Hepatocyte (in vitro differentiated cells): ENCODE measurements around the gene SERTAD1. TPM values are rescaled to one million over a fixed set of nuclear protein-coding genes. Genes with fewer than 3 reads are reported as not detected.
A peak's percentile ranks its signal among the peaks of the same experiment; 100 is the strongest.

Experiments
- DNase-seq: peaks from one replicate; pipeline ENCODE4 v3.0.0-alpha.2; 2016; ENCODE audit warnings: low spot score
- H2AFZ ChIP-seq: fragments of 200-600 bp; sonication (generic); 2 replicates; pipeline ENCODE4 v1.6.0; 2016; ENCODE audit warnings: antibody characterized with exemption, mild to moderate bottlenecking
- H3K27ac ChIP-seq: fragments of 200-600 bp; sonication (generic); 2 replicates; pipeline ENCODE4 v1.5.1; 2016; ENCODE audit warnings: mild to moderate bottlenecking
- H3K27me3 ChIP-seq: fragments of 200-600 bp; sonication (generic); 2 replicates; pipeline ENCODE4 v1.6.1; 2016
- H3K36me3 ChIP-seq: fragments of 200-600 bp; sonication (generic); replicated peaks from 2 replicates; pipeline ENCODE4 v1.5.1; 2016; ENCODE audit warnings: low read depth; ENCODE audit not compliant: insufficient read depth
- H3K4me1 ChIP-seq: fragments of 200-600 bp; sonication (generic); 2 replicates; pipeline ENCODE4 v1.5.1; 2016; ENCODE audit warnings: mild to moderate bottlenecking, moderate library complexity; ENCODE audit not compliant: insufficient read depth
- H3K4me2 ChIP-seq: fragments of 200-600 bp; sonication (generic); 2 replicates; pipeline ENCODE4 v1.6.0; 2016
- H3K4me3 ChIP-seq: fragments of 200-600 bp; sonication (generic); 2 replicates; pipeline ENCODE4 v1.5.1; 2016; ENCODE audit warnings: mild to moderate bottlenecking
- H3K79me2 ChIP-seq: fragments of 200-600 bp; sonication (generic); 2 replicates; pipeline ENCODE4 v1.6.0; 2017; ENCODE audit warnings: mild to moderate bottlenecking
- H3K9me2 ChIP-seq: fragments of 200-600 bp; sonication (generic); replicated peaks from 2 replicates; pipeline ENCODE4 v1.6.0; 2017; ENCODE audit warnings: mild to moderate bottlenecking; ENCODE audit not compliant: insufficient read depth
- H3K9me3 ChIP-seq: fragments of 200-600 bp; sonication (generic); 2 replicates; pipeline ENCODE4 v1.5.1; 2016; ENCODE audit warnings: low read depth, mild to moderate bottlenecking
- H4K20me1 ChIP-seq: fragments of 200-600 bp; sonication (generic); 2 replicates; pipeline ENCODE4 v1.6.0; 2016; ENCODE audit warnings: mild to moderate bottlenecking; ENCODE audit not compliant: insufficient read depth, poor library complexity, severe bottlenecking
- EZH2 ChIP-seq: fragments of 200-600 bp; sonication (generic); IDR thresholded peaks from 2 replicates; pipeline ENCODE4 v1.6.1; 2016; ENCODE audit warnings: antibody characterized with exemption, mild to moderate bottlenecking, borderline replicate concordance
- EZH2phosphoT487 ChIP-seq: fragments of 200-600 bp; sonication (generic); IDR thresholded peaks from one replicate; pipeline ENCODE4 v1.6.1; 2018; ENCODE audit warnings: antibody characterized with exemption, mild to moderate bottlenecking, low read depth, moderate library complexity; ENCODE audit not compliant: unreplicated experiment, severe bottlenecking
- WGBS: methylation state at CpG from one replicate; pipeline ENCODE4 v1.1.6; 2016; ENCODE audit warnings: low lambda C conversion rate; ENCODE audit errors: missing lambda C conversion rate; 5-methylcytosine and 5-hydroxymethylcytosine counted together
- polyA plus RNA-seq: library from polyadenylated mRNA; unstranded; fragments of >200 nt; fragmentation: Nextera tagmentation; extraction: Ambion mirVana; gene quantifications from 2 replicates; pipeline ENCODE4 v1.2.1, GENCODE V29; 2016
- total RNA-seq: library from RNA; depleted of rRNA; stranded (reverse); fragments of >200 nt; gene quantifications from 2 replicates; pipeline ENCODE4 v1.2.3, GENCODE V29; 2014
- TF ChIP-seq, protein P1 (sequence below): fragments of 200-600 bp; sonication (generic); IDR thresholded peaks from 2 replicates; pipeline ENCODE4 v1.5.1; 2016; ENCODE audit warnings: antibody characterized with exemption, mild to moderate bottlenecking; ENCODE audit not compliant: poor library complexity

The SERTAD1 gene
- total and polyA plus RNA-seq, 2 experiments from 2014 or later = 17.1 to 17.9 TPM

GRCh38 chr19:40424637-40425449 lies 949 bp downstream of the SERTAD1 start:
- Histone ChIP-seq H3K27ac (peak overlapping the region; percentile 99), H3K4me2 (peak overlapping the region; percentile 95), H2AFZ (peak overlapping the region; percentile 44), H3K9me2 (no peaks in the 10 kb centered on the region), H4K20me1 (no peaks in the 10 kb centered on the region), H3K27me3 (no peaks in the 10 kb centered on the region), H3K4me1 (peaks cover 17% of the 10 kb centered on the region), H3K79me2 (peaks cover 33% of the 10 kb centered on the region), H3K4me3 (peak overlapping the region; percentile 39), H3K36me3 (no peaks in the 10 kb centered on the region), H3K9me3 (no peaks in the 10 kb centered on the region)
- DNase-seq = no peak
- WGBS = 2% methylated on average over 20 of the region's 28 CpGs
- no peak for TF ChIP-seq EZH2phosphoT487
- TF ChIP-seq, protein P1, sequence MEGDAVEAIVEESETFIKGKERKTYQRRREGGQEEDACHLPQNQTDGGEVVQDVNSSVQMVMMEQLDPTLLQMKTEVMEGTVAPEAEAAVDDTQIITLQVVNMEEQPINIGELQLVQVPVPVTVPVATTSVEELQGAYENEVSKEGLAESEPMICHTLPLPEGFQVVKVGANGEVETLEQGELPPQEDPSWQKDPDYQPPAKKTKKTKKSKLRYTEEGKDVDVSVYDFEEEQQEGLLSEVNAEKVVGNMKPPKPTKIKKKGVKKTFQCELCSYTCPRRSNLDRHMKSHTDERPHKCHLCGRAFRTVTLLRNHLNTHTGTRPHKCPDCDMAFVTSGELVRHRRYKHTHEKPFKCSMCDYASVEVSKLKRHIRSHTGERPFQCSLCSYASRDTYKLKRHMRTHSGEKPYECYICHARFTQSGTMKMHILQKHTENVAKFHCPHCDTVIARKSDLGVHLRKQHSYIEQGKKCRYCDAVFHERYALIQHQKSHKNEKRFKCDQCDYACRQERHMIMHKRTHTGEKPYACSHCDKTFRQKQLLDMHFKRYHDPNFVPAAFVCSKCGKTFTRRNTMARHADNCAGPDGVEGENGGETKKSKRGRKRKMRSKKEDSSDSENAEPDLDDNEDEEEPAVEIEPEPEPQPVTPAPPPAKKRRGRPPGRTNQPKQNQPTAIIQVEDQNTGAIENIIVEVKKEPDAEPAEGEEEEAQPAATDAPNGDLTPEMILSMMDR = no peak
- no peak for TF ChIP-seq EZH2

DNA sequence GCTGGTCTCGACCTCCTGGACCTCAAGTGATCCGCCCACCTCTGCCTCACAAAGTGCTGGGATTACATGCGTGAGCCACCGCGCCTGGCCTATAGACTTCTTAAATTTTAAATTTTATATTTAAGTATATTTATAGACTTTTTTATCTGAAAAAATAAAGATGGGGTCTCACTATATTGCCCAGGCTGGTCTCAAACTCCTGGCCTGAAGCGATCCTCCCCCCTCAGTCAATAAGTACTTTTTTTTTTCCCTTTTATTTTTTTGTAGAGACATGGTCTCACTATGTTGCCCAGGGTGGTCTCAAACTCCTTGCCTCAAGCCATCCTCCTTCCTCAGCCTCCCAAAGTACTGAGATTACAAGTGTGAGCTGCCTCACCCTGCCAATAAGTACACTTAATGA lies 1.9 kb downstream of the SERTAD1 start:
- Histone ChIP-seq H3K4me1 (peaks cover 17% of the 10 kb centered on the region), H3K27ac (peak overlapping the region; percentile 99), H2AFZ (no peak overlapping the region), H4K20me1 (no peaks in the 10 kb centered on the region), H3K9me3 (no peaks in the 10 kb centered on the region), H3K79me2 (peaks cover 33% of the 10 kb centered on the region), H3K36me3 (no peaks in the 10 kb centered on the region), H3K4me3 (peak overlapping the region; percentile 39), H3K4me2 (peak overlapping the region; percentile 95), H3K27me3 (no peaks in the 10 kb centered on the region), H3K9me2 (no peaks in the 10 kb centered on the region)
- DNase-seq = no peak
- 96% methylated on average over 6 of the region's 6 CpGs for WGBS
- TF ChIP-seq, protein P1 = no peak
- TF ChIP-seq EZH2 (no peak), EZH2phosphoT487 (no peak)

GRCh38 chr19:40422748-40423566 lies 2.8 kb downstream of the SERTAD1 start:
- WGBS = 91% methylated on average over 31 of the region's 31 CpGs
- no peak for DNase-seq
- H3K9me2 ChIP-seq = no peaks in the 10 kb centered on the region
- H3K4me1 ChIP-seq = peaks cover 17% of the 10 kb centered on the region
- no peaks in the 10 kb centered on the region for H3K27me3 ChIP-seq
- H3K36me3 ChIP-seq = no peaks in the 10 kb centered on the region
- no peak overlapping the region for H3K4me2 ChIP-seq
- TF ChIP-seq, protein P1 = no peak
- TF ChIP-seq EZH2phosphoT487 = no peak
- no peak for TF ChIP-seq EZH2
- H3K27ac ChIP-seq = peak overlapping the region; percentile 100
- H2AFZ ChIP-seq = no peak overlapping the region
- H3K9me3 ChIP-seq = no peaks in the 10 kb centered on the region
- H4K20me1 ChIP-seq = no peaks in the 10 kb centered on the region
- H3K4me3 ChIP-seq = no peak overlapping the region
- peaks cover 33% of the 10 kb centered on the region for H3K79me2 ChIP-seq
